GM21717 (cell line): ENCODE results near the gene MAGEB5.
"Not testable (repeated sequence)": the region's sequence is repeated elsewhere in the genome, so short reads cannot be mapped to it uniquely, and the experiment has no call there.

Source experiments
- ATAC-seq: cut with Tn5 transposase; IDR thresholded peaks from one replicate; pipeline ENCODE4 v1.9.1; 2021; ENCODE audit warnings: mild to moderate bottlenecking, moderate library complexity; ENCODE audit not compliant: unreplicated experiment

Gene MAGEB5, protein sequence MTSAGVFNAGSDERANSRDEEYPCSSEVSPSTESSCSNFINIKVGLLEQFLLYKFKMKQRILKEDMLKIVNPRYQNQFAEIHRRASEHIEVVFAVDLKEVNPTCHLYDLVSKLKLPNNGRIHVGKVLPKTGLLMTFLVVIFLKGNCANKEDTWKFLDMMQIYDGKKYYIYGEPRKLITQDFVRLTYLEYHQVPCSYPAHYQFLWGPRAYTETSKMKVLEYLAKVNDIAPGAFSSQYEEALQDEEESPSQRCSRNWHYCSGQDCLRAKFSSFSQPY

DNA sequence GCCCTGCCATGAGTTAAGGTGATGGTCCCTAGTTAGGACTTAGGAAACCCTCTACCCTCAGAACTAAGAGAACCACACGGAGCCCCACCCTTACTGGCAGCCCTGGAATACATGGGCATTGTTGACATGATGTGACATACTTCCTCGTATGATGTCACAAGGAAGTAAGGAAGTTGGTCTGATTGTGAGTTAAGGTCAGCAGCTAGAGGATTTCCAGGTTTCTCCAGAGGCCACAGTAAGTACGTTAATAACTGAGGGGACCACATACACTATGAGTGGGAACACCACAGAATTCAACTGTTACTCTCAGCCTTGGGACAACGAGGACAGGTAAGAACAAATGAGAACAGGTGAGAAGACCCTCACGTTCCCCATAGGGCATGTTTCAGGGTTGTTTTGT is at the start of gene MAGEB5:
MAGEB5 (plus strand) TSS at position 301 of the 400 bp plus-strand sequence. CDS start 1,133 bp downstream, outside the sequence.
- no peak for ATAC-seq

DNA sequence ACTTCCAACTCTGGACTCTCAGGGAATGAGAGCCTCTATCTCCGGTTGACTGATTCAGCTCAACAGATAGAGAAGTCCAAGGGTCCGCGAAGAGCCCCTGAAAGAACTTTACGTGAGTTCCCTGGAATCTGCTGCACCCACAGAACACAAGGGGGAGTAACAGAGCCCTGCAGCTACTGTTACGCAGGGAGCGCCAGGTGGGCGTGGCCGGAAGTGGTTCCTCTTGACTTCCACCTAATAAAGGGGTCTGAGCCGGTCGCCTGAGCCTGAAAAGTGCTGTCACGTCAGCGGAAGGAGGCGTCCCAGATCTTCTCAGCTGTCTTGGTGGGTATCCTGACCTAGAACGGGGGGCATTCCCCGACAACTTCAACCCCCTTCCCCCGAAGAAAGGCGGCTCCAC is 23.8 kb upstream of the MAGEB5 start, which contains the start of gene MAGEB6:
MAGEB6 (plus strand) TSS at position 237 of the 400 bp plus-strand sequence. CDS start 1,407 bp downstream, outside the sequence.
- no peak for ATAC-seq

DNA sequence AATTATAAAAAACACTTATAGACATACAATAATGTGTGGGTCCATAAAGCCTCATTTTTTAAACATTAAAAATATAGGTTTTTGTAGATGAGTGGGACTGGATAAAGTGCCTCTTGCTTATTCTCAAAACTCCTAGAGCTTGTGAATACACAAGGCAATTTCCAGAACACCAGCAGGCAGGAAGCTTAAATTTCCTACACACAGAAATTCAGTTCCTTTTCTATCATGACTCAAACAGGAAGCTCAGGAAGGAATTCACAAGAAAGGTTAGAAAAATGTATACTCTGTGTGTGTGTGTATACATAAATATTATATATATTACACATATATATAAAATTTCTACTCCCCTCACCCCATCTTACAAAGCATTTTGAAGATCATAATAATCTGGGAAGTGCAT is 12.4 kb upstream of the MAGEB5 start:
- ATAC-seq: no peak

DNA sequence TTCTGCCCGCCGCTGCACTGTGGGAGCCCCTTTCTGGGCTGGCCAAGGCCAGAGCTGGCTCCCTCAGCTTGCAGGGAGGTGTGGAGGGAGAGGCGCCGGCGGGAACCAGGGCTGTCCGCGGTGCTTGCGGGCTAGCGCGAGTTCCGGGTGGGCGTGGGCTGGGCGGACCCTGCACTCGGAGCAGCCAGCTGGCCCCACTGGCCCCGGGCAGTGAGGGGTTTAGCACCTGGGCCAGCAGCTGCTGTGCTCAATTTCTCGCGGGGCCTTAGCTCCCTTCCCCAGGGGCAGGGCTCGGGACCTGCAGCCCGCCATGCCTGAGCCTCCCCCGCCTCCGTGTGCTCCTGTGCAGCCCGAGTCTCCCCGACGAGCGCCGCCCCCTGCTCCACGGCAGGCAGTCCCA is 11.3 kb upstream of the MAGEB5 start:
- not testable (repeated sequence) for ATAC-seq

DNA sequence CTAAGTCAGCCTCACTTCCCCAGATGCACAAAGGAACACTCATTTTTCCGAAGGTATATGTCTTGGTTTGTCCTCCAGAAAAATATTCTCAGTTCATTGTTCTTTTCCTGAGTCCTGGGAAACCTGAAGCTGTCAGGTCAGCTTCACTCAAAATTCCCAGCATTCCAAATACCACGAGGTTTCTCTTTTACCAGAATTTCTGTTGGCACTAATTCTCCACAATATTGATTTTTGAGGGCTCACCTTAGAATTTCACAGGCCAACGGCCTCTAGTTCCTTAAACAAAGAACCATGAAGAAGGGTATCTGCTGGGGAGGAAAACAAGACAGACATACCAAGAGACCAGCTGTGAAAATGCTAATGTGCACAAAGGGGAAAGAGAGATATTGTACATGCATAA is 8.0 kb upstream of the MAGEB5 start:
- no peak for ATAC-seq

DNA sequence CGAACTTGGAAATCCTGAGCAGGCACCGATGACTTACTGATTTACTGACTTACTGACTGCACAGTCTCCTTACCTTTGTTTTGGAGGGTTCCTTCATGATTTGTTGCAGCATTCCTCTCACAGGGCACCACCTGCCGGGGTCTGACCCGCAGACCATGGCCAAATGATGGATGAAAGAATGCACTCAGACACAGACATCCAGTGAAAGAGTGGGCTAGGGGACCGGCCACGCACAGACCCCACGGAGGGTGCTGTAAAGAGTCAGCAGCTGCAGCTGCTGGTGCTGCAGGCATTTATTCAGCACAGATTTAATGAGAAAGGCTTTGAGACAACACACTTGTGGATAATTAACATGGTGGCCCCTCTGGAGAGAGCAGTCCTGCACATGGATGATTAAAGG is 3.4 kb downstream of the MAGEB5 start:
- ATAC-seq: no peak

DNA sequence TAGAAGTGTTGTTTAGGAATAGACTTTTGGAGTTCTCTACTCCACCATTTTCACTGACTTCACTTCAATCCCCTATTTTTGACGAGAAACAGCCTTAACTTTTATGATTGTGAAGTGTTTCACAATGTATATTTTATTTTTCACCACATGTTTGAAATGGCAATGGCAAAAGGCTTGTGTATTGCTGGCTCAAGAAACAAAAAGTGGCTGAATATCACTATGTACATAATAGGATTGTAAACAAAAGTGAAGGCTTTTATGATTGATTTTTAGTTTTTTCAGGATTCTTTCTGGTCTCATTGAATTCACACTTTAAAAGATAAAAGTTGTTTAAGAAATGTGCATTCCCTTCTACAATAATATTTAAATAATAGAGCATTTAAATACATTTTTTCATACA is 18.2 kb downstream of the MAGEB5 start:
- ATAC-seq: no peak

DNA sequence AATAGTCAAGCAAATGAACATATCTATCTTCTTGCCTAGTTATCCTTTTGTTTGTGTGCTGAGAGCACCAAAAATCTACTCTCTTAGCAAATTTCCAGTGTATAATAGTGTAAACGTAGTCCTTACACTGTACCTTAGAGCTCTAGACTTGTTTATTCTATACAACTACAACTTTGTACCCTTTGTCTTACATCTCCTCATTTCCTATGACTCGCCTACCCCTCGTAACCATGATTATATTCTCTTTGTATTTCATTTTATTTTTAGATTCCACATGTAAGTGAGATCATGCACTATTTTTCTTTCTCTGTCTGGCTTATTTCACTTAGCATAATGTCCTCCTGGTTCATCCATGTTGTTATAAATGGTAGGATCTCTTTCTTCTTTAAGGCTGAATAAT is 37.6 kb downstream of the MAGEB5 start:
- ATAC-seq: no peak

DNA sequence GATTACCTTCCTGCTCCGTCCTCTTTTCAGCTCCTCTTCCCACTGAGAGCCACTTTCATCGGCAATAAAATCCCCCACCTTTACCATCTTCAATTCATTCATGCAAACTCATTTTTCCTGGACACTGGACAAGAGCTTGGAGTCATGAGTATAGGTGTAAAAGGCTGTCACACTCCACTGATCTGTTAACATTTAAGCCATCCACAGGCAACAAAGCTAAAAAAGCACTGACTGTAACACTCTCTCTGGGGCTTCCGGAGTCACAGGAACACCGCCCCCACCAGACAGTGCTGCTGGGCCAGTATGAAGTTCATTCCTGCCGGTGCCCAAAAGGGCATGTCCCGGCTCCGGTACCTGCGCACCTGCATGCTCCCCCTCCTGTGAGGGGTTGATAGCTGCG is 38.5 kb downstream of the MAGEB5 start:
- ATAC-seq: no peak

DNA sequence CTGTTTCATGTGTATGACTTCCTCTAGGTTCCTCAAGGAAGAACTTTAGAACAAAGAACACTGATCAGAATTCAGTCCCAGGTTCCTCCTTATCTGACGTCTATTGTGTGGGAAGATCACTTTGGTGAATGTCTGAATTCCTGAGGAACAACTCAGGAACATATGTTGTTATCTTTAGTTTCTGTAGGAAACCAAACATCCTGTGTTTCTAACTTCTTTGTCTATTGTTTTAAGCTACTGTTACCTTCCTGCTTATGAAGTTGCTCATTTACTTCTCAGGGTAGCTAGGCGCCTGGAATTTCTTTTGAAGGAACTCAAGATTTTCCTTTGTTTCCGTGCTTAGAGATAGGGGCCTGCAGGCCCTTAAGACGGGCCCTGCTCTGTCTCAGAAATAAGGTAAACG is 46.2 kb downstream of the MAGEB5 start:
- no peak for ATAC-seq
